Measurements from ENCODE around the gene CDK11A.

The CDK11A gene

GRCh38 chr1:1666526-1666925 is 57.6 kb downstream of the CDK11A start:
- no peak for TF ChIP-seq CTCF (IDR thresholded peaks at IDR 0.05)

- TF ChIP-seq CTCF (IDR thresholded peaks at IDR 0.05), result peak; percentile 86
Measured at GRCh38 chr1:1665815-1666251, 58.3 kb downstream of the CDK11A start.

- TF ChIP-seq CTCF (IDR thresholded peaks at IDR 0.05), result no peak
Measured at GRCh38 chr1:1664941-1665814, 59.0 kb downstream of the CDK11A start.

GRCh38 chr1:1658583-1659549 is 65.3 kb downstream of the CDK11A start, which contains the start of gene CDK11B:
TSS of gene CDK11B (minus strand) at chr1:1659004. CDS start at chr1:1657485, 1,519 bp downstream.
- TF ChIP-seq CTCF (IDR thresholded peaks at IDR 0.05), result peak; percentile 27; the same call in 1 of the 2 replicates
